MM.1S (cell line): ENCODE data around the gene PIK3R1.

Experiments used
- DNase-seq: peaks from one replicate; pipeline ENCODE4 v3.0.0-alpha.2; 2015
- H2AFZ ChIP-seq: fragments of 300-600 bp; sonication (generic); 2 replicates; pipeline ENCODE4 v1.6.0; 2016; ENCODE audit warnings: antibody characterized with exemption, low read length
- H3F3A ChIP-seq: fragments of 300-600 bp; sonication (generic); 2 replicates; pipeline ENCODE4 v1.6.1; 2016; ENCODE audit warnings: mild to moderate bottlenecking, antibody characterized with exemption, low read length, moderate library complexity, mixed read lengths; ENCODE audit not compliant: insufficient read depth
- H3K27ac ChIP-seq: fragments of 300-600 bp; sonication (generic); 2 replicates; pipeline ENCODE4 v1.5.1; 2016; ENCODE audit warnings: mild to moderate bottlenecking, low read length
- H3K27me3 ChIP-seq: fragments of 300-600 bp; sonication (generic); replicated peaks from 2 replicates; pipeline ENCODE4 v1.6.0; 2016; ENCODE audit warnings: low read length; ENCODE audit not compliant: insufficient read depth
- H3K36me3 ChIP-seq: fragments of 300-600 bp; sonication (generic); replicated peaks from 2 replicates; pipeline ENCODE4 v1.6.1; 2016; ENCODE audit warnings: mild to moderate bottlenecking, low read length, mixed read lengths; ENCODE audit not compliant: insufficient read depth
- H3K4me1 ChIP-seq: fragments of 300-600 bp; sonication (generic); 2 replicates; pipeline ENCODE4 v1.6.1; 2016; ENCODE audit warnings: low read length, mixed read lengths
- H3K4me2 ChIP-seq: fragments of 300-600 bp; sonication (generic); 2 replicates; pipeline ENCODE4 v1.6.0; 2016; ENCODE audit warnings: low read depth, low read length
- H3K4me3 ChIP-seq: fragments of 300-600 bp; sonication (generic); 2 replicates; pipeline ENCODE4 v1.5.1; 2016; ENCODE audit warnings: low read length, mixed read lengths
- H3K79me2 ChIP-seq: fragments of 300-600 bp; sonication (generic); 2 replicates; pipeline ENCODE4 v1.6.1; 2016; ENCODE audit warnings: mixed run types, low read length, mixed read lengths
- H3K9ac ChIP-seq: fragments of 300-600 bp; sonication (generic); 2 replicates; pipeline ENCODE4 v1.6.1; 2016; ENCODE audit warnings: low read length, mixed read lengths
- H3K9me2 ChIP-seq: fragments of 300-600 bp; sonication (generic); replicated peaks from 2 replicates; pipeline ENCODE4 v1.6.1; 2016; ENCODE audit warnings: mild to moderate bottlenecking, low read length, mixed read lengths; ENCODE audit not compliant: insufficient read depth
- H3K9me3 ChIP-seq: fragments of 300-600 bp; sonication (generic); replicated peaks from 2 replicates; pipeline ENCODE4 v1.6.1; 2016; ENCODE audit warnings: mild to moderate bottlenecking, low read length, mixed read lengths; ENCODE audit not compliant: insufficient read depth
- H4K20me1 ChIP-seq: fragments of 300-600 bp; sonication (generic); 2 replicates; pipeline ENCODE4 v1.6.1; 2016; ENCODE audit warnings: mild to moderate bottlenecking, low read length, moderate library complexity, mixed read lengths; ENCODE audit not compliant: insufficient read depth
- CTCF ChIP-seq: fragments of 300-600 bp; sonication (generic); IDR thresholded peaks from 2 replicates; pipeline ENCODE4 v1.5.1; 2016; ENCODE audit warnings: antibody characterized with exemption, low read length, mixed read lengths
- EZH2 ChIP-seq: fragments of 300-600 bp; sonication (generic); optimal IDR thresholded peaks from 2 replicates; pipeline ENCODE3; 2017; ENCODE audit warnings: low read depth, mild to moderate bottlenecking, antibody characterized with exemption, low read length, mixed read lengths
- EZH2phosphoT487 ChIP-seq: fragments of 300-600 bp; sonication (generic); IDR thresholded peaks from 2 replicates; pipeline ENCODE4 v1.6.1; 2018; ENCODE audit warnings: antibody characterized with exemption, low read length

Gene PIK3R1

GRCh38 chr5:68251804-68252522, 36.4 kb downstream of the PIK3R1 start:
- no peak overlapping the region for H3K4me2 ChIP-seq
- H3K9ac ChIP-seq = no peak overlapping the region
- no peak for TF ChIP-seq CTCF
- TF ChIP-seq EZH2 = no peak
- TF ChIP-seq EZH2phosphoT487 = no peak
- H3K9me2 ChIP-seq = no peaks in the 10 kb centered on the region
- H3K36me3 ChIP-seq = no peaks in the 10 kb centered on the region
- H2AFZ ChIP-seq = no peak overlapping the region
- H3K27ac ChIP-seq = no peak overlapping the region
- H3K79me2 ChIP-seq = peaks cover 15% of the 10 kb centered on the region; the same call in 1 of the 2 replicates
- no peaks in the 10 kb centered on the region for H3K27me3 ChIP-seq
- no peak overlapping the region for H3K4me3 ChIP-seq
- no peaks in the 10 kb centered on the region for H3F3A ChIP-seq
- DNase-seq = no peak
- H4K20me1 ChIP-seq = no peaks in the 10 kb centered on the region
- no peaks in the 10 kb centered on the region for H3K9me3 ChIP-seq
- no peaks in the 10 kb centered on the region for H3K4me1 ChIP-seq

- Histone ChIP-seq H3F3A (no peaks in the 10 kb centered on the region), H3K9me2 (no peaks in the 10 kb centered on the region), H3K79me2 (peaks cover 11% of the 10 kb centered on the region; the same call in 1 of the 2 replicates), H2AFZ (no peak overlapping the region), H3K27me3 (no peaks in the 10 kb centered on the region), H3K36me3 (no peaks in the 10 kb centered on the region), H3K4me2 (no peak overlapping the region), H3K4me1 (no peaks in the 10 kb centered on the region), H3K9ac (no peak overlapping the region), H3K9me3 (no peaks in the 10 kb centered on the region), H3K4me3 (no peak overlapping the region), H4K20me1 (no peaks in the 10 kb centered on the region), H3K27ac (no peak overlapping the region)
- TF ChIP-seq EZH2 = no peak
- peak; percentile 66 for TF ChIP-seq CTCF
- peak; percentile 55 for DNase-seq
These were observed 37.4 kb downstream of the PIK3R1 start for GRCh38 chr5:68252673-68253623.

DNA sequence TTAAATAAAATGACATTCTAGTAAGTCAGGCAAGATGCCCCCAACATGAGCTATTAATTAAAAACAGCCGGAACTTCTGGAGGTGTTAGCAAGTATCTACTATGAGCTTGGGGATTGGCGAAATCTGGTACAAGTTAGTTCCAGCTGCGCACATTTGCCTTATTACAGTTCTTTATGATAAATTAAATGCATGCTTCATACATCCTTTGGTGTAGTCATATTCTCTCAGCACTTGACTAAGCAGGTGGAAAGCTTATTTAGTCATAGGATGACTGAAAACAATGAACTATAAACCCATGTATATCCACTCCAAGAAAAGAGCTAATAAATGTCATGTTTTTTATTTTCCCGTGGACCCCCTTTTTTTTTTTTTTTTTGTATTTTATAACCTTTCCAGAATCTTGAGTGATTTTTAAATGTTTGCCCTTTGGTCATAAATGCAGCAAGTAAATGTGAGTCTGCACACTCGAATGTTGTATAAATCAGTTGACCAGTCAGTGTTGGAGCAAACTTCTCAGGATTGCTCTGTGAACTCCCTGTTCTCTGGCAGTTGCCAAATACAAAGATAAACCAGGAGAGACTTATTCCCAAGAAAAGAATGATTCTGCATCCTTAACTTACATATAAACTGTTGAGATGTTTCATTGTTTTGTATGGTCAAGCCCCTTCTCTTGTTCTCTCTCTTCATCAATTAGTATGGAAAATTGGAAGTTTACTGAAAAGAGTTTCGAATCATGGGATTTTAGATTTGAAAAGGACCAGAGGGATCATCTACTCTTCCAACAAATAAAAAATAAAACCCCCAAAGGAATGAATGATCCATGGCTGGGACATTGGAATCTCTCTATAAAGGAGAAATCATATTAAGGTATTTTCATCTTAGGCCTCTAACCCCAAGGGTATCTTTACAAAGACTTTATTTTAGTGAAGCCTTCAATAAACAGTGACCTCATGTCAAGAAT, 38.3 kb downstream of the PIK3R1 start:
- TF ChIP-seq CTCF (no peak), EZH2 (no peak), EZH2phosphoT487 (no peak)
- no peaks in the 10 kb centered on the region for H3K27me3 ChIP-seq
- no peaks in the 10 kb centered on the region for H3K9me2 ChIP-seq
- H3K27ac ChIP-seq = no peak overlapping the region
- no peak overlapping the region for H3K4me3 ChIP-seq
- DNase-seq = no peak
- no peaks in the 10 kb centered on the region for H4K20me1 ChIP-seq
- no peaks in the 10 kb centered on the region for H3K9me3 ChIP-seq
- H2AFZ ChIP-seq = no peak overlapping the region
- H3K36me3 ChIP-seq = no peaks in the 10 kb centered on the region
- no peak overlapping the region for H3K4me2 ChIP-seq
- no peaks in the 10 kb centered on the region for H3F3A ChIP-seq
- peaks cover 11% of the 10 kb centered on the region; the same call in 1 of the 2 replicates for H3K79me2 ChIP-seq
- no peak overlapping the region for H3K9ac ChIP-seq
- no peaks in the 10 kb centered on the region for H3K4me1 ChIP-seq
